ENCODE results near the gene LMF2.

DNA sequence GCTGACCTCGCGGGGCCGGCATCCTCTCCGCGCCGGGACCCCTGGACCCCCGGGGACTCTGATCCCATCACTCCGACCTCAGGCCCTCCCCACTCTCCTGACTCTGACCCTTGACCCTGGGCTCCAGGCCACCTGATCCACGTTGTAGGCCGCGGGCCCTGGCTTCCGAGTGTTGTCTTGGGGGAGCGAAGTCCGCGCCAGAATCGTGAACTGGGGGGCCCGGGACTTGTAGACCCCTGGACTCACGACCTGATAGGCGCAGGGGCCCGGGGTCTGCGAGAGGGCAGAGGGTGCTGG lies 23.0 kb upstream of the LMF2 start:
- TF ChIP-seq ARNT (IDR thresholded peaks at IDR 0.05) (no peak), SP1 (IDR thresholded peaks at IDR 0.05) (no peak), SUZ12 (IDR thresholded peaks at IDR 0.05) (no peak), TARDBP (IDR thresholded peaks at IDR 0.05) (no peak), FOXK2 (IDR thresholded peaks at IDR 0.05) (no peak), LEF1 (IDR thresholded peaks at IDR 0.05; ENCODE audit: borderline replicate concordance) (no peak), CTBP1 (IDR thresholded peaks at IDR 0.05; ENCODE audit: borderline replicate concordance) (no peak), ZNF384 (IDR thresholded peaks at IDR 0.05) (no peak)
